CD4-positive, alpha-beta T cell (primary cell): ENCODE data around the gene CAMTA1. TPM values are rescaled to one million over a fixed set of nuclear protein-coding genes. Genes with fewer than 3 reads are reported as not detected.

Source experiments
- ATAC-seq: fragments of 200-7000 bp; cut with Tn5 transposase; one replicate; pipeline ENCODE4 v1.10.0; 2022; ENCODE audit warnings: mild to moderate bottlenecking; ENCODE audit not compliant: poor library complexity
- CTCF ChIA-PET: fragments of 350-600 bp; sonication (Branson Sonifier 250); formaldehyde crosslinking; loops from one replicate; lab custom pipeline; 2021; ENCODE audit warnings: antibody characterized with exemption, inconsistent platforms; lab: Charles Lee
- POLR2A ChIA-PET: fragments of 350-600 bp; sonication (Branson Sonifier 250); formaldehyde crosslinking; loops from one replicate; lab custom pipeline; 2021; ENCODE audit warnings: antibody characterized with exemption, inconsistent platforms; lab: Charles Lee
- DNase-seq, 14 experiments: peaks; one replicate each; pipeline ENCODE4 v3.0.0-alpha.2; 2013 to 2020; ENCODE audit warnings: mixed read lengths in 2 of 14
- H3K27ac ChIP-seq, 2 donors: one replicate each; pipeline versions ENCODE4 v1.5.1 to v1.7.0; 2013; ENCODE audit warnings: low read length in 2 of 2, low read depth in 1 of 2, mild to moderate bottlenecking in 1 of 2
- H3K27me3 ChIP-seq, 2 experiments: 1 replicate in 1 of 2; 2 replicates in 1 of 2; pipeline versions ENCODE4 v1.6.1 to v1.7.0; 2013; ENCODE audit warnings: low read length in 2 of 2, control low read depth in 1 of 2, mild to moderate bottlenecking in 1 of 2, moderate library complexity in 1 of 2; ENCODE audit not compliant: insufficient read depth in 2 of 2, control insufficient read depth in 1 of 2
- H3K36me3 ChIP-seq: one replicate; pipeline ENCODE4 v1.6.1; 2013; ENCODE audit warnings: low read length, control low read depth; ENCODE audit not compliant: insufficient read depth
- H3K4me1 ChIP-seq: one replicate; pipeline ENCODE4 v1.6.1; 2013; ENCODE audit warnings: low read length, control low read depth; ENCODE audit not compliant: insufficient read depth
- H3K4me3 ChIP-seq: one replicate; pipeline ENCODE4 v1.5.1; 2013; ENCODE audit warnings: mild to moderate bottlenecking, low read length, moderate library complexity
- H3K9me3 ChIP-seq, 2 experiments: 1 replicate in 1 of 2; 2 replicates in 1 of 2; pipeline versions ENCODE4 v1.6.1 to v1.7.0; 2013; ENCODE audit warnings: low read length in 2 of 2, mild to moderate bottlenecking in 2 of 2, control low read depth in 1 of 2, moderate library complexity in 1 of 2; ENCODE audit not compliant: control insufficient read depth in 1 of 2, insufficient read depth in 1 of 2
- H3K27ac Mint-ChIP-seq: one replicate; pipeline ENCODE4 v1.8.0; 2020; ENCODE audit warnings: mixed read lengths
- H3K27me3 Mint-ChIP-seq: one replicate; pipeline ENCODE4 v1.8.0; 2021; ENCODE audit warnings: mixed read lengths
- H3K36me3 Mint-ChIP-seq: one replicate; pipeline ENCODE4 v1.8.0; 2021; ENCODE audit warnings: low read depth, mixed read lengths
- H3K4me1 Mint-ChIP-seq: one replicate; pipeline ENCODE4 v1.8.0; 2021; ENCODE audit warnings: low read depth, mixed read lengths
- H3K4me3 Mint-ChIP-seq: one replicate; pipeline ENCODE4 v1.8.0; 2020; ENCODE audit warnings: mild to moderate bottlenecking, mixed read lengths
- H3K9me3 Mint-ChIP-seq: one replicate; pipeline ENCODE4 v1.8.0; 2020; ENCODE audit warnings: mixed read lengths
- intact Hi-C, 2 experiments: fragments of 100-400 bp; cut with DNase I in 1 of 2; cut with micrococcal nuclease in 1 of 2; formaldehyde crosslinking; loops; one replicate each; pipeline versions ENCODE4 v1.15.1 to v1.9.0; 2023 to 2025; cut with DNase I, micrococcal nuclease
- total RNA-seq, 174 experiments: library from RNA in 2 of 174; stranded (reverse) in 2 of 174; gene quantifications; one replicate each; pipeline ENCODE4 v1.2.3 and lab custom pipeline; 2021 to 2026
- TF ChIP-seq, protein P1 (sequence below): fragments of 200-600 bp; IDR thresholded peaks from one replicate; pipeline ENCODE4 v1.8.0; 2022; ENCODE audit warnings: antibody characterized with exemption, mild to moderate bottlenecking

CAMTA1 gene
- total RNA-seq, 2 experiments from 2014 or later = 38.6 to 39.3 TPM

DNA sequence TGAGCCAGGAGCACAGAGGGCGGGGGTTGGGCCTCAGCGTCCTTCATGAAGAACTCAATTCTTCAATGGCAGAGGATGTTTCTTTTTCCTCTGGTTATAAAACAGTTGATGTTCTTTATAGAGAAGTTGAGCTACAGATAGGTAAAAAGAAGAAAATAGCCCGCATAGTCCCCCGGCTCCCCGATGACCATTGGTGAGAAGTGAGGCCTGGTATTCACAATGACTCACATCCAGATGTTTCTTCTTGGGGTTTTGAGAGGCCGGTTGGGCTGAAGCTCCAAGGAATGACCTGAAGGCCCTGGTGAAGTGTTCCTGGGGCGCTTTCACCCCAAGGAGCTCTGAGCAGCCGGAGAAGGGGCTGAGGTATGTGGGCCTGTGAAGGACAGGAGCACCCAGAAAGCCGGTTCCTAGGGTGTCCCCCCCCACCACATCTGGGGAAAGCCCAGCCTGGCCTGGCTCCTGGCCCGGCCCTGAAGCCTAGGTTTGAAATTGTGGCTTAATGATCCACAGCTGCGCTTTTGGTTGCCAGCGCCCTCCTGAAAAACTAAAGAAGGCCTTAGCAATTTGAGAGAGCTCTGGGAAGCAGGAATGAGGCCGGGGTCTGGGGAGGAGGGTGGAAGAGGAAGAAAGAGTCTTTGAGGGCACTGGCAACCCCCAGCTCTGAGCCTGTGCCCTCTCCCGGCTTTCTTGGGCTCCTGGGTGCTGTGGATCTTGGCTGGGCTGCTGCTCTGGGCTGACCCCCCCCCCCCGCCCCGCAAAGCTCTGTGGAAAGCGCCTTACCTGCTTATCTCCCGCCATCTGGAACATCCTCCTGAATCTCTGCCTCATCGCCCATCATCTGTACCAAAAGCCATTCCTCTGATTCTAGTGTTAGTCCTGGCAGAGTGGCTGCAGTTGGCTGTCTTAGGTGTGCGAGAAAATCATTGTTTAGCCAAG is 444.7 kb downstream of the CAMTA1 start:
- Mint-ChIP-seq H3K4me1 (no peaks in the 10 kb centered on the region), H3K36me3 (no peaks in the 10 kb centered on the region), H3K27ac (no peak overlapping the region), H3K27me3 (peaks cover 8% of the 10 kb centered on the region), H3K9me3 (no peaks in the 10 kb centered on the region), H3K4me3 (no peak overlapping the region)
- ChIA-PET CTCF (no interaction called here), POLR2A (no interaction called here)
- DNase-seq (no peak), ATAC-seq (no peak)
- Histone ChIP-seq H3K4me3 (no peak overlapping the region), H3K27ac (no peak overlapping the region), H3K36me3 (no peaks in the 10 kb centered on the region), H3K4me1 (no peaks in the 10 kb centered on the region), H3K9me3 (peaks cover 0 to 11% of the 10 kb centered on the region in 2 experiments), H3K27me3 (no peaks in the 10 kb centered on the region)
- TF ChIP-seq, protein P1, sequence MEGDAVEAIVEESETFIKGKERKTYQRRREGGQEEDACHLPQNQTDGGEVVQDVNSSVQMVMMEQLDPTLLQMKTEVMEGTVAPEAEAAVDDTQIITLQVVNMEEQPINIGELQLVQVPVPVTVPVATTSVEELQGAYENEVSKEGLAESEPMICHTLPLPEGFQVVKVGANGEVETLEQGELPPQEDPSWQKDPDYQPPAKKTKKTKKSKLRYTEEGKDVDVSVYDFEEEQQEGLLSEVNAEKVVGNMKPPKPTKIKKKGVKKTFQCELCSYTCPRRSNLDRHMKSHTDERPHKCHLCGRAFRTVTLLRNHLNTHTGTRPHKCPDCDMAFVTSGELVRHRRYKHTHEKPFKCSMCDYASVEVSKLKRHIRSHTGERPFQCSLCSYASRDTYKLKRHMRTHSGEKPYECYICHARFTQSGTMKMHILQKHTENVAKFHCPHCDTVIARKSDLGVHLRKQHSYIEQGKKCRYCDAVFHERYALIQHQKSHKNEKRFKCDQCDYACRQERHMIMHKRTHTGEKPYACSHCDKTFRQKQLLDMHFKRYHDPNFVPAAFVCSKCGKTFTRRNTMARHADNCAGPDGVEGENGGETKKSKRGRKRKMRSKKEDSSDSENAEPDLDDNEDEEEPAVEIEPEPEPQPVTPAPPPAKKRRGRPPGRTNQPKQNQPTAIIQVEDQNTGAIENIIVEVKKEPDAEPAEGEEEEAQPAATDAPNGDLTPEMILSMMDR = no peak
- intact Hi-C loops = no loop called here

DNA sequence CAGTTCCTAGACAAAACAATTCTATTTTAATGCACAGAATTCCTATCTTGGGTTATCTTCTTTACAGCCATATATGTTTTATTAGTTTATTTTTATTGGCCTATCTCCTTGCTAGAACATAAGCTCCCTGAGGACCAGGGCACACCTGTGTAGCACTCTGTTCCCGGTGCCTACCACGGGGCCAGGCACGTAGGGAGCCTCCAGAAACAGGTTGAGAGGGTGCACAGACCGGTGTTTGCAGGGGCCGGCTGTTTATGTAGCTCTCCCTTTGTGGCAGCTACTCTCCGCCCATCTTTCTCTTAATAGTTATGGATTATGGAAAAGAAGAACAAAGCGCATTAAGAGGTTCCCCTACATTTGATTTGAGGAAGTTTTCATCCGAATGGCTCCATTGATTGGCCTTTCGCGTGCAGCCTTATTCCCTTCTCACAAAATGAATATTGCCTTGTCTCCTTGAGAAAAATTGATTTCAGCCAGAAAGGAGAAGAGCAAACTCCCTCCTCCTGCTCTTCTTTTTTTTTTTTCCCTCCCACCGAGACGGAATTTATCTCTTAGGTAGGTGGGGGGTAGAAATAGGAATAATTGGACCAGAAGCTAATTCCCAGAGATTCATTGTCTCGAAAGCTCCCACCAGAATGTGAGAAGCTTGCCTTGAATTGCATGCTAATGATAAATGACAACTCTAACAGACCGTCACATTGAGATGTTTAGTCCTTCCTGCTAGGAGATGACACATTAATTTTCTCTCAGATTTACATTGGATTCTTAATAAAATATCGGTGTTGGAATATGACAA is 447.4 kb downstream of the CAMTA1 start:
- Mint-ChIP-seq H3K4me3 (no peak overlapping the region), H3K9me3 (no peaks in the 10 kb centered on the region), H3K4me1 (no peaks in the 10 kb centered on the region), H3K27me3 (peaks cover 29% of the 10 kb centered on the region), H3K36me3 (no peaks in the 10 kb centered on the region), H3K27ac (no peak overlapping the region)
- no peak overlapping the region for H3K4me3 ChIP-seq
- H3K27me3 ChIP-seq = peaks cover 3 to 11% of the 10 kb centered on the region in 2 experiments
- TF ChIP-seq, protein P1 = no peak
- no peak for DNase-seq
- no peak overlapping the region for H3K27ac ChIP-seq
- intact Hi-C loops = no loop called here
- POLR2A ChIA-PET = no interaction called here
- H3K9me3 ChIP-seq = peaks cover 0 to 11% of the 10 kb centered on the region in 2 experiments
- H3K4me1 ChIP-seq = no peaks in the 10 kb centered on the region
- no peaks in the 10 kb centered on the region for H3K36me3 ChIP-seq
- no peak for ATAC-seq
- CTCF ChIA-PET = no interaction called here

DNA sequence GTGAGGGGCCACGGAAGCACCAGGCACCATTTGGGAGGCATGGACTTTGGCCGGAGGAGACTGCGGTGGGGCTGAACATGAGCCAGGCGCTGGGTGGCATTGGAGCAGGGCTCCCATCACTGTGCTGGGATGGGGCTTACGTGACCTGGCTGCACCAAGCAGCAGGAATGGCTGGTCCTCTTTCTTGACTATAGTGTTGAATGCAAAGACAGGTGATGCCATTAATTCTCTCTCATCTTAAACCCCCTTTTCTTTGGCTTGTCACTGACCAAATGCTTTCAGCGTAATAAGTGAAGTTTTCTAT is 447.9 kb downstream of the CAMTA1 start:
- ChIA-PET POLR2A (no interaction called here), CTCF (no interaction called here)
- TF ChIP-seq, protein P1 = no peak
- H3K4me3 ChIP-seq = no peak overlapping the region
- peaks cover 31% of the 10 kb centered on the region for H3K27me3 Mint-ChIP-seq
- H3K4me1 ChIP-seq = no peaks in the 10 kb centered on the region
- ATAC-seq = no peak
- no peak overlapping the region for H3K27ac Mint-ChIP-seq
- H3K4me3 Mint-ChIP-seq = no peak overlapping the region
- H3K27me3 ChIP-seq = peaks cover 3 to 14% of the 10 kb centered on the region in 2 experiments
- intact Hi-C loops = no loop called here
- H3K9me3 Mint-ChIP-seq = no peaks in the 10 kb centered on the region
- H3K36me3 ChIP-seq = no peaks in the 10 kb centered on the region
- H3K36me3 Mint-ChIP-seq = no peaks in the 10 kb centered on the region
- DNase-seq = no peak
- H3K9me3 ChIP-seq = peaks cover 0 to 11% of the 10 kb centered on the region in 2 experiments
- H3K4me1 Mint-ChIP-seq = no peaks in the 10 kb centered on the region
- H3K27ac ChIP-seq = no peak overlapping the region
